H1 (cell line): ENCODE measurements around the gene SCNM1. TPM values are rescaled to one million over a fixed set of nuclear protein-coding genes. Genes with fewer than 3 reads are reported as not detected.
A peak's percentile ranks its signal among the peaks of the same experiment; 100 is the strongest.

Source experiments
- CTCF ChIA-PET: fragments of 300-600 bp; sonication (Branson Sonifier 250); formaldehyde crosslinking; loops from one replicate; lab custom pipeline; 2021; ENCODE audit not compliant: partially characterized antibody; lab: Charles Lee
- POLR2A ChIA-PET: fragments of 300-600 bp; sonication (Branson Sonifier 250); formaldehyde crosslinking; loops from one replicate; lab custom pipeline; 2021; ENCODE audit warnings: inconsistent platforms; ENCODE audit not compliant: partially characterized antibody; lab: Charles Lee
- DNase-seq, 2 experiments: peaks; one replicate each; pipeline versions ENCODE4 v3.0.0 to v3.0.0-alpha.2; 2010 to 2022; ENCODE audit warnings: low spot score in 2 of 2, low read depth in 1 of 2, mixed read lengths in 1 of 2
- FAIRE-seq: peaks from 2 replicates; lab custom pipeline; 2011; peaks lifted over from hg19 to GRCh38; lab: Jason Lieb, UNC
- H2AFZ ChIP-seq: 2 replicates; pipeline ENCODE4 v1.8.1; 2012; ENCODE audit warnings: low read length, inconsistent platforms
- H2AK5ac ChIP-seq: 2 replicates; pipeline ENCODE4 v1.6.1; 2013; ENCODE audit warnings: low read depth, low read length
- H2BK120ac ChIP-seq: replicated peaks from 2 replicates; pipeline ENCODE3; 2013; ENCODE audit warnings: low read depth, low read length, inconsistent platforms
- H2BK12ac ChIP-seq: 2 replicates; pipeline ENCODE4 v1.6.1; 2013; ENCODE audit warnings: low read depth, low read length
- H2BK15ac ChIP-seq: 2 replicates; pipeline ENCODE4 v1.6.1; 2013; ENCODE audit warnings: low read length
- H2BK20ac ChIP-seq: 2 replicates; pipeline ENCODE4 v1.6.1; 2013; ENCODE audit warnings: low read length
- H2BK5ac ChIP-seq: 2 replicates; pipeline ENCODE4 v1.6.1; 2013; ENCODE audit warnings: low read depth, low read length
- H3K14ac ChIP-seq: 2 replicates; pipeline ENCODE4 v1.6.1; 2013; ENCODE audit warnings: inconsistent platforms; ENCODE audit not compliant: insufficient read length
- H3K18ac ChIP-seq: 2 replicates; pipeline ENCODE4 v1.6.1; 2013; ENCODE audit warnings: low read length; ENCODE audit errors: extremely low read depth
- H3K23ac ChIP-seq: 2 replicates; pipeline ENCODE4 v1.6.1; 2013; ENCODE audit warnings: inconsistent platforms; ENCODE audit not compliant: insufficient read length
- H3K23me2 ChIP-seq: 2 replicates; pipeline ENCODE4 v1.6.1; 2013; ENCODE audit warnings: low read depth, low read length
- H3K27ac ChIP-seq: 2 replicates; pipeline ENCODE4 v1.6.1; 2011; ENCODE audit warnings: low read depth, low read length, inconsistent platforms
- H3K27me3 ChIP-seq, 4 experiments: replicated peaks in 1 of 4; 1 replicate in 1 of 4; 2 replicates in 3 of 4; pipeline versions ENCODE4 v1.6.1 to v1.8.1; 2011 to 2013; ENCODE audit warnings: low read length in 3 of 4, mild to moderate bottlenecking in 3 of 4, inconsistent platforms in 2 of 4, mixed read lengths in 2 of 4, moderate library complexity in 1 of 4; ENCODE audit not compliant: control insufficient read depth in 3 of 4, insufficient read depth in 3 of 4; ENCODE audit errors: extremely low read depth in 1 of 4
- H3K36me3 ChIP-seq, 4 experiments: 2 replicates each; pipeline versions ENCODE4 v1.6.1 to v1.8.1; 2011 to 2013; ENCODE audit warnings: mild to moderate bottlenecking in 4 of 4, low read length in 3 of 4, moderate library complexity in 2 of 4, control low read depth in 1 of 4, inconsistent platforms in 1 of 4; ENCODE audit not compliant: insufficient read depth in 4 of 4, control insufficient read depth in 2 of 4
- H3K4ac ChIP-seq: replicated peaks from 2 replicates; pipeline ENCODE3; 2013; ENCODE audit warnings: low read length, low read depth, mixed read lengths, inconsistent platforms; ENCODE audit not compliant: insufficient read length
- H3K4me1 ChIP-seq, 4 experiments: replicated peaks in 1 of 4; 1 replicate in 1 of 4; 2 replicates in 3 of 4; pipeline versions ENCODE4 v1.6.1 to v1.8.1; 2011 to 2013; ENCODE audit warnings: low read length in 3 of 4, inconsistent platforms in 2 of 4, mixed read lengths in 1 of 4; ENCODE audit not compliant: insufficient read depth in 4 of 4, control insufficient read depth in 3 of 4
- H3K4me2 ChIP-seq, 2 experiments: 2 replicates each; pipeline versions ENCODE4 v1.6.1 to v1.8.1; 2011 to 2013; ENCODE audit warnings: low read depth in 2 of 2, low read length in 2 of 2, control low read depth in 1 of 2, inconsistent platforms in 1 of 2, mild to moderate bottlenecking in 1 of 2; ENCODE audit not compliant: insufficient read depth in 1 of 2
- H3K4me3 ChIP-seq, 4 experiments: fragments of 200-600, 300-600 bp in 1 of 4; sonication (generic), shearing (Covaris generic), sonication (Bioruptor Twin) in 1 of 4; 2 replicates each; pipeline versions ENCODE4 v1.5.1 to v1.8.1; 2011 to 2016; ENCODE audit warnings: low read length in 4 of 4, low read depth in 3 of 4, control low read depth in 2 of 4, inconsistent platforms in 2 of 4, mild to moderate bottlenecking in 2 of 4, mixed read lengths in 1 of 4, moderate library complexity in 1 of 4; ENCODE audit not compliant: insufficient read depth in 2 of 4; ENCODE audit errors: extremely low read depth in 1 of 4
- H3K56ac ChIP-seq: replicated peaks from 2 replicates; pipeline ENCODE3; 2013; ENCODE audit warnings: low read depth, mild to moderate bottlenecking, mixed read lengths, low read length, inconsistent platforms; ENCODE audit not compliant: insufficient read length
- H3K79me1 ChIP-seq: 2 replicates; pipeline ENCODE4 v1.6.1; 2013; ENCODE audit warnings: low read depth, low read length, control low read depth
- H3K79me2 ChIP-seq, 2 experiments: 2 replicates each; pipeline versions ENCODE4 v1.6.1 to v1.8.1; 2012 to 2013; ENCODE audit warnings: low read length in 2 of 2, mild to moderate bottlenecking in 2 of 2, inconsistent platforms in 1 of 2; ENCODE audit not compliant: insufficient read depth in 2 of 2, control insufficient read depth in 1 of 2
- H3K9ac ChIP-seq, 4 experiments: replicated peaks in 1 of 4; 1 replicate in 1 of 4; 2 replicates in 3 of 4; pipeline versions ENCODE4 v1.6.1 to v1.8.1; 2011 to 2013; ENCODE audit warnings: low read depth in 3 of 4, low read length in 3 of 4, control low read depth in 2 of 4, mild to moderate bottlenecking in 2 of 4, moderate library complexity in 2 of 4, inconsistent platforms in 1 of 4; ENCODE audit errors: extremely low read depth in 1 of 4
- H3K9me3 ChIP-seq, 2 experiments: 2 replicates each; pipeline versions ENCODE4 v1.6.1 to v1.8.1; 2012 to 2013; ENCODE audit warnings: mild to moderate bottlenecking in 2 of 2, moderate library complexity in 2 of 2, control low read depth in 1 of 2, inconsistent platforms in 1 of 2, low read depth in 1 of 2, low read length in 1 of 2, mixed read lengths in 1 of 2; ENCODE audit not compliant: insufficient read depth in 2 of 2
- H4K20me1 ChIP-seq, 2 experiments: replicated peaks in 1 of 2; 2 replicates each; pipeline versions ENCODE3 to v1.8.1; 2011 to 2013; ENCODE audit warnings: inconsistent platforms in 2 of 2, low read length in 2 of 2, mild to moderate bottlenecking in 1 of 2; ENCODE audit not compliant: insufficient read depth in 2 of 2, control insufficient read depth in 1 of 2
- H4K5ac ChIP-seq: 2 replicates; pipeline ENCODE4 v1.6.1; 2013; ENCODE audit warnings: low read length, low read depth, mixed read lengths, inconsistent platforms; ENCODE audit not compliant: insufficient read length
- H4K8ac ChIP-seq: 2 replicates; pipeline ENCODE4 v1.8.0; 2013; ENCODE audit warnings: mild to moderate bottlenecking, moderate library complexity, low read length, inconsistent platforms; ENCODE audit not compliant: insufficient read depth; ENCODE audit errors: extremely low read depth
- H4K91ac ChIP-seq: replicated peaks from 2 replicates; pipeline ENCODE3; 2013; ENCODE audit warnings: low read length, mixed read lengths, inconsistent platforms; ENCODE audit not compliant: insufficient read length
- MAFK ChIP-seq: IDR thresholded peaks from 2 replicates; pipeline ENCODE4 v1.6.1; 2012; ENCODE audit warnings: low read depth, mild to moderate bottlenecking, improper control_type of control experiment, low read length
- NRF1 ChIP-seq: IDR thresholded peaks from 2 replicates; pipeline ENCODE4 v1.6.1; 2011; ENCODE audit warnings: mild to moderate bottlenecking, low read depth, low read length, improper control_type of control experiment
- PHF8 ChIP-seq: fragments of 200-600 bp; sonication (generic); conservative IDR thresholded peaks from 2 replicates; pipeline ENCODE4 v1.7.1; 2012; ENCODE audit warnings: low read depth, mild to moderate bottlenecking, inconsistent platforms, low read length, moderate library complexity
- ZNF274 ChIP-seq: IDR thresholded peaks from 2 replicates; pipeline ENCODE4 v1.7.0; 2012; ENCODE audit warnings: low read length, borderline replicate concordance; ENCODE audit errors: extremely low read depth
- WGBS, 2 experiments: shearing (Covaris generic) in 1 of 2; methylation state at CpG; one replicate each; pipeline versions ENCODE4 v1.1.6 to v1.1.7; 2013 to 2015; ENCODE audit warnings: low lambda C conversion rate in 2 of 2, mixed read lengths in 2 of 2, inconsistent platforms in 1 of 2, low coverage in 1 of 2, missing lambda C conversion rate in 1 of 2; ENCODE audit not compliant: insufficient replicate concordance in 2 of 2, insufficient coverage in 1 of 2, insufficient read length in 1 of 2; ENCODE audit errors: extremely low coverage in 1 of 2, missing lambda C conversion rate in 1 of 2; 5-methylcytosine and 5-hydroxymethylcytosine counted together
- polyA plus RNA-seq, 7 experiments: library from polyadenylated mRNA; depleted of rRNA in 3 of 7; stranded (reverse) in 5 of 7; unstranded in 2 of 7; fragments of >200 nt in 5 of 7; fragments of 200-250 nt in 2 of 7; gene quantifications; 1 replicate in 5 of 7; 2 replicates in 1 of 7; 4 replicates in 1 of 7; pipeline versions ENCODE4 v1.2.1 to v1.2.3, GENCODE V29; 2011 to 2013; ENCODE audit warnings: missing spikeins in 2 of 7, mixed read lengths in 2 of 7
- total RNA-seq: library from RNA; stranded (reverse); fragmentation: NEBNext Ultra II Directional; extraction: Animal tissue kit (Norgen Biotek cat#: 25700); gene quantifications from 2 replicates; pipeline ENCODE4 v1.2.1, GENCODE V29; 2021

Gene SCNM1
- total and polyA plus RNA-seq, 2 of the 8 experiments (the other 6 are each of a cell fraction or from before 2014, with no cell fraction given), result 13.6 to 46.2 TPM

DNA sequence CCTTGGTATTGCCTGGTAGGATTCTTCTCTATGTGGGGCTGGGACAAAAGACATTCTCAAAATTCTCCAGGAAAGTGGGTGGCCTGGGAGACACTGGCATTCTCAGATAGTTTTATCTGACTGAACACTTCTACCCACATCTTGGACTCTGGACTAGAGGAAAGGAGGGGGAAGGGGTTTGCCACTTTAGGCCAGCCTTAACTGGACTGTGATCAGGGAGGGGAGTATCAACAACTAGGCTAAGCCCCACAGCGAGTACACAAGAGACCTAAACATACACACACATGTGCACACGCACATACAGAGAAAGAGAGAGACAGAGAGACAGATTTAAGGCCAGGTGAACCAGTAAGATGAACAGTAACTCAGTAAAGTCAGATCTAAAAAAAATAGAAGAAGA, 18.3 kb upstream of the SCNM1 start:
- no peaks in the 10 kb centered on the region for H3K79me2 ChIP-seq
- no peak for TF ChIP-seq NRF1
- TF ChIP-seq MAFK, result no peak
- no peak for TF ChIP-seq PHF8
- no peak for TF ChIP-seq ZNF274

More for the DNA sequence above, 18.3 kb upstream of the SCNM1 start:
- DNase-seq (no peak), FAIRE-seq (no peak)
- Histone ChIP-seq H4K91ac (no peak overlapping the region), H4K8ac (no peak overlapping the region), H4K20me1 (no peaks in the 10 kb centered on the region), H3K27me3 (peaks cover 0 to 17% (median 8%) of the 10 kb centered on the region in 4 experiments; a peak in 5 of 7 replicates), H2BK120ac (no peak overlapping the region), H3K9ac (no peak overlapping the region), H3K4me1 (peaks cover 15 to 29% (median 20%) of the 10 kb centered on the region in 4 experiments), H3K36me3 (no peaks in the 10 kb centered on the region), H2BK5ac (no peak overlapping the region), H3K23me2 (peaks cover 16% of the 10 kb centered on the region), H2BK15ac (no peak overlapping the region), H3K27ac (no peak overlapping the region), H2AK5ac (no peak overlapping the region), H3K14ac (no peak overlapping the region), H2BK12ac (no peak overlapping the region), H3K79me1 (peaks cover 5% of the 10 kb centered on the region; the same call in 1 of the 2 replicates), H3K56ac (no peak overlapping the region), H3K4me2 (peak overlapping the region in 1 of 2 experiments; percentile 98; a peak in 1 of 4 replicates), H4K5ac (no peak overlapping the region), H3K23ac (no peak overlapping the region), H3K4ac (no peak overlapping the region), H3K9me3 (no peaks in the 10 kb centered on the region), H2AFZ (no peak overlapping the region), H3K4me3 (peak overlapping the region in 1 of 4 experiments; percentile 85; a peak in 1 of 8 replicates), H2BK20ac (no peak overlapping the region), H3K18ac (no peak overlapping the region)
- 76% methylated on average over 2 of the region's 2 CpGs; no CpG with 5 or more reads in 1 of the 2 experiments for WGBS, 2 experiments
- POLR2A ChIA-PET, result interaction anchor here (1.4 to 10.7 kb wide), 2 partner anchors 16 to 17 kb away, joined by 3 to 124 read pairs; no protein-coding TSS in a partner anchor
- CTCF ChIA-PET, result interaction anchor here (1.4 to 1.8 kb wide), 3 partner anchors 8 to 120 kb away, joined by 4 to 9 read pairs (median 5); no protein-coding TSS in a partner anchor
